ENCODE measurements around the gene DLX2. TPM values are rescaled to one million over a fixed set of nuclear protein-coding genes. Genes with fewer than 3 reads are reported as not detected.

Gene DLX2
- total and polyA plus RNA-seq, 2 of the 13 experiments (the other 11 are each of a cell fraction or from before 2014, with no cell fraction given) = 0.07 to 0.15 TPM

GRCh38 chr2:172102391-172103359 is at the start of gene DLX2 (continued):
- TF ChIP-seq RCOR2 (CRISPR knock-in tag; IDR thresholded peaks at IDR 0.05) = peak; percentile 34; the same call in 1 of the 2 replicates
- peak; percentile 59 for TF ChIP-seq ZNF549 (CRISPR knock-in tag; IDR thresholded peaks at IDR 0.05)
- TF ChIP-seq FOSL2 (CRISPR knock-in tag; IDR thresholded peaks at IDR 0.05) = peak; percentile 66
- TF ChIP-seq SPEN (CRISPR knock-in tag; IDR thresholded peaks at IDR 0.05; ENCODE audit: low read depth) = no peak; the same call in 1 of the 2 replicates
- TF ChIP-seq, protein P1, sequence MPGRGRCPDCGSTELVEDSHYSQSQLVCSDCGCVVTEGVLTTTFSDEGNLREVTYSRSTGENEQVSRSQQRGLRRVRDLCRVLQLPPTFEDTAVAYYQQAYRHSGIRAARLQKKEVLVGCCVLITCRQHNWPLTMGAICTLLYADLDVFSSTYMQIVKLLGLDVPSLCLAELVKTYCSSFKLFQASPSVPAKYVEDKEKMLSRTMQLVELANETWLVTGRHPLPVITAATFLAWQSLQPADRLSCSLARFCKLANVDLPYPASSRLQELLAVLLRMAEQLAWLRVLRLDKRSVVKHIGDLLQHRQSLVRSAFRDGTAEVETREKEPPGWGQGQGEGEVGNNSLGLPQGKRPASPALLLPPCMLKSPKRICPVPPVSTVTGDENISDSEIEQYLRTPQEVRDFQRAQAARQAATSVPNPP (CRISPR knock-in tag; IDR thresholded peaks at IDR 0.05) = no peak
- 0 out of 2 replicates have a peak, but pooled peaks have one; percentile 60 for TF ChIP-seq ZNF839 (CRISPR knock-in tag; IDR thresholded peaks at IDR 0.05; ENCODE audit: borderline replicate concordance)
- TF ChIP-seq ATRX (CRISPR knock-in tag; IDR thresholded peaks at IDR 0.05; ENCODE audit: borderline replicate concordance) = no peak
- TF ChIP-seq, protein P2, sequence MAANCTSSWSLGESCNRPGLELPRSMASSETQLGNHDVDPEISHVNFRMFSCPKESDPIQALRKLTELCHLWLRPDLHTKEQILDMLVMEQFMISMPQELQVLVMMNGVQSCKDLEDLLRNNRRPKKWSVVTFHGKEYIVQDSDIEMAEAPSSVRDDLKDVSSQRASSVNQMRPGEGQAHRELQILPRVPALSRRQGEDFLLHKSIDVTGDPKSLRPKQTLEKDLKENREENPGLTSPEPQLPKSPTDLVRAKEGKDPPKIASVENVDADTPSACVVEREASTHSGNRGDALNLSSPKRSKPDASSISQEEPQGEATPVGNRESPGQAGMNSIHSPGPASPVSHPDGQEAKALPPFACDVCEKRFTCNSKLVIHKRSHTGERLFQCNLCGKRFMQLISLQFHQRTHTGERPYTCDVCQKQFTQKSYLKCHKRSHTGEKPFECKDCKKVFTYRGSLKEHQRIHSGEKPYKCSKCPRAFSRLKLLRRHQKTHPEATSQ (CRISPR knock-in tag; IDR thresholded peaks at IDR 0.05; ENCODE audit: borderline replicate concordance) = no peak
- no peak; the same call in 1 of the 2 replicates for TF ChIP-seq SETDB1 (CRISPR knock-in tag; IDR thresholded peaks at IDR 0.05; ENCODE audit: borderline replicate concordance)
- no peak for TF ChIP-seq THRA (CRISPR knock-in tag; IDR thresholded peaks at IDR 0.05; ENCODE audit: borderline replicate concordance)
